K562 (cell line): Measurements from ENCODE around the gene BAHD1. TPM values are rescaled to one million over a fixed set of nuclear protein-coding genes. Genes with fewer than 3 reads are reported as not detected.

ENCODE experiments used
- ATAC-seq: fragments of 200-7000 bp; cut with Tn5 transposase; 3 replicates; pipeline ENCODE4 v1.9.1; 2020; ENCODE audit warnings: moderate library complexity
- BruUV-seq: library from RNA; stranded (reverse); fragments of 400-500 nt; replicated peaks from 2 replicates; lab custom pipeline; 2021; lab: Mats Ljungman, UMichigan
- CTCF ChIA-PET: fragments of 300-600 bp; formaldehyde crosslinking; extraction: SDS; loops from one replicate; lab custom pipeline; 2021; ENCODE audit warnings: low intra/inter-chr PET ratio; lab: Yijun Ruan, JAX
- POLR2A ChIA-PET: fragments of 300-600, 350-650 bp; sonication (Branson Sonifier 250); formaldehyde crosslinking; extraction: SDS; loops from one replicate; lab custom pipeline; 2021; ENCODE audit warnings: antibody characterized with exemption, inconsistent platforms; lab: Yijun Ruan, JAX
- DNase-seq, 4 experiments: peaks; one replicate each; pipeline versions ENCODE4 v3.0.0 to v3.0.0-alpha.2; 2011 to 2018; ENCODE audit warnings: low spot score in 3 of 4, mixed read lengths in 3 of 4; ENCODE audit errors: extremely low read depth in 1 of 4
- FAIRE-seq: peaks from 2 replicates; lab custom pipeline; 2011; peaks lifted over from hg19 to GRCh38; lab: Jason Lieb, UNC
- H2AFZ ChIP-seq: 2 replicates; pipeline ENCODE4 v1.6.0; 2011; ENCODE audit warnings: low read depth, low read length, control low read depth, inconsistent platforms
- H3K27ac ChIP-seq: fragments of 200-600 bp; 3 replicates; pipeline ENCODE4 v1.8.0; 2011; ENCODE audit warnings: low read depth, mild to moderate bottlenecking, control low read depth, inconsistent platforms, low read length, moderate library complexity, mixed read lengths; ENCODE audit errors: extremely low read depth
- H3K27me3 ChIP-seq, 2 experiments: fragments of 300-600 bp in 1 of 2; 2 replicates in 1 of 2; 3 replicates in 1 of 2; pipeline versions ENCODE4 v1.6.0 to v1.8.0; 2011; ENCODE audit warnings: inconsistent platforms in 2 of 2, low read length in 2 of 2, mild to moderate bottlenecking in 1 of 2, mixed read lengths in 1 of 2, moderate library complexity in 1 of 2; ENCODE audit not compliant: control insufficient read depth in 2 of 2, insufficient read depth in 2 of 2
- H3K36me3 ChIP-seq: fragments of 300-600 bp; 3 replicates; pipeline ENCODE4 v1.8.0; 2011; ENCODE audit warnings: mild to moderate bottlenecking, low read length, inconsistent platforms; ENCODE audit not compliant: control insufficient read depth, insufficient read depth
- H3K4me1 ChIP-seq, 2 experiments: fragments of 200-600 bp in 1 of 2; replicated peaks in 1 of 2; 2 replicates in 1 of 2; 3 replicates in 1 of 2; pipeline versions ENCODE4 v1.5.1 to v1.8.0; 2011; ENCODE audit warnings: inconsistent platforms in 2 of 2, low read length in 2 of 2, mild to moderate bottlenecking in 1 of 2, mixed read lengths in 1 of 2, moderate library complexity in 1 of 2; ENCODE audit not compliant: control insufficient read depth in 2 of 2, insufficient read depth in 2 of 2
- H3K4me2 ChIP-seq: 2 replicates; pipeline ENCODE4 v1.6.1; 2011; ENCODE audit warnings: low read length, control low read depth, inconsistent platforms, mixed read lengths; ENCODE audit not compliant: insufficient read depth
- H3K4me3 ChIP-seq: fragments of 200-600 bp; sonication (generic), shearing (Covaris generic); 2 replicates; pipeline ENCODE4 v1.5.1; 2016; ENCODE audit warnings: control low read depth, inconsistent platforms
- H3K79me2 ChIP-seq: fragments of 200-600 bp; 3 replicates; pipeline ENCODE4 v1.8.0; 2011; ENCODE audit warnings: low read length, inconsistent platforms; ENCODE audit not compliant: control insufficient read depth, insufficient read depth
- H3K9ac ChIP-seq, 2 experiments: 2 replicates each; pipeline versions ENCODE4 v1.6.0 to v1.6.1; 2011; ENCODE audit warnings: low read depth in 2 of 2, low read length in 2 of 2, control low read depth in 1 of 2, inconsistent platforms in 1 of 2, mild to moderate bottlenecking in 1 of 2, mixed read lengths in 1 of 2; ENCODE audit not compliant: insufficient read depth in 1 of 2
- H3K9me1 ChIP-seq: one replicate; pipeline ENCODE4 v1.6.0; 2011; ENCODE audit warnings: inconsistent platforms, mild to moderate bottlenecking, low read length, moderate library complexity; ENCODE audit not compliant: control insufficient read depth, insufficient read depth
- H3K9me3 ChIP-seq: replicated peaks from 2 replicates; pipeline ENCODE4 v1.5.1; 2011; ENCODE audit warnings: low read depth, low read length, inconsistent platforms; ENCODE audit not compliant: control insufficient read depth, insufficient read depth
- H4K20me1 ChIP-seq: replicated peaks from 2 replicates; pipeline ENCODE4 v1.6.1; 2011; ENCODE audit warnings: low read length, inconsistent platforms, mixed read lengths; ENCODE audit not compliant: control insufficient read depth, insufficient read depth
- GTF2E2 ChIP-seq: fragments of 200-800 bp; sonication (Bioruptor generic); IDR thresholded peaks from 2 replicates; pipeline ENCODE4 v1.6.1; 2016; ENCODE audit warnings: missing genetic modification characterization, missing compliant biosample characterization
- NFRKB ChIP-seq: fragments of 450-650 bp; IDR thresholded peaks from 2 replicates; pipeline ENCODE4 v1.6.1; 2016; ENCODE audit warnings: low read depth
- TAF1 ChIP-seq: IDR thresholded peaks from 2 replicates; pipeline ENCODE4 v1.6.1; 2011; ENCODE audit warnings: mild to moderate bottlenecking, low read length, moderate library complexity; ENCODE audit not compliant: insufficient read depth, control insufficient read depth, severe bottlenecking; ENCODE audit errors: extremely low read depth
- ZNF12 ChIP-seq: sonication (generic); formaldehyde crosslinking; IDR thresholded peaks from 2 replicates; pipeline ENCODE4 v1.4.0; 2020; ENCODE audit warnings: mild to moderate bottlenecking, missing genetic modification reagents
- WGBS: fragments of 100-300 bp; shearing (Covaris generic); methylation state at CpG from one replicate; pipeline ENCODE4 v1.1.6; 2016; ENCODE audit warnings: low coverage, mixed read lengths; ENCODE audit not compliant: insufficient coverage; ENCODE audit errors: missing lambda C conversion rate; 5-methylcytosine and 5-hydroxymethylcytosine counted together
- in situ Hi-C: fragments of 300-500 bp; cut with MboI; formaldehyde crosslinking; loops from 4 replicates; pipeline ENCODE4 v1.15.0; 2018; ENCODE audit warnings: inconsistent platforms, mixed read lengths
- intact Hi-C: fragments of 100-400 bp; cut with micrococcal nuclease; formaldehyde crosslinking; loops from 2 replicates; pipeline ENCODE4 v1.14.2; 2022
- polyA plus RNA-seq, 8 experiments: library from polyadenylated mRNA; depleted of rRNA in 4 of 8; stranded (reverse) in 5 of 8; unstranded in 3 of 8; fragments of >200 nt; fragmentation: Nextera tagmentation in 2 of 8; fragmentation: Illumina TruSeq in 1 of 8; extraction: Ambion mirVana in 2 of 8; extraction: Trizol in 1 of 8; gene quantifications; 2 replicates each; pipeline versions ENCODE4 v1.2.1 to v1.2.3, GENCODE V29; 2011 to 2014; ENCODE audit warnings: inconsistent platforms in 1 of 8, missing spikeins in 1 of 8
- total RNA-seq, 7 experiments: library from RNA; depleted of rRNA in 6 of 7; stranded (reverse); fragments of >200 nt in 6 of 7; fragmentation: Illumina TruSeq in 2 of 7; extraction: Trizol in 2 of 7; gene quantifications; 2 replicates each; pipeline versions ENCODE4 v1.2.1 to v1.2.3, GENCODE V29; 2011 to 2021; ENCODE audit warnings: low replicate concordance in 1 of 7
- TF ChIP-seq, protein P1 (sequence below): fragments of 450-650 bp; IDR thresholded peaks from 2 replicates; pipeline ENCODE4 v1.7.1; 2018; ENCODE audit warnings: mild to moderate bottlenecking, low read depth; ENCODE audit not compliant: partially characterized antibody
- TF ChIP-seq, protein P2 (sequence below), 2 experiments: fragments of 450-650 bp; IDR thresholded peaks; 2 replicates each; pipeline ENCODE4 v1.6.1; 2016

The BAHD1 gene
- total and polyA plus RNA-seq, 9 of the 15 experiments (the other 6 are each of a cell fraction or from before 2014, with no cell fraction given), result 0.55 to 38.5 (median 11.5) TPM

DNA sequence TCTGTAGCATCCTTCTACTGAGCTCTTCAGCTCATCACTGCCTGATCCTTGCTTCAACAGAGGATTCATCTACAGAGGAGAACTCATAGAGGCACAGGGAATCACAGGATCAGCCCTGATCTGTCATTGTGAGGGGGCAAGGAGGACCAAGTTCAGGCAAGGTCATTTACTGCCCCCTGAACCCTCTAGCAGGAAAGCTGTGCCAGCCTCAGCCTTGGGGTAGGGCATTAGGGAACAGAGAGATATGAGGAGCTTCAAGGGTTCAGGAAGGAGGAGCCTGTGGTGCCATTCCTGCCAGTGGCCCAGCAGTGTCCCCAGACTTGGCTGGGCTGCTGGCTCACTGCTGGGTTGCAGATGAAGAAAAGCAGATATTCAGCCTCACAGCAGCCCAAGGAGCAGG, 38.3 kb downstream of the BAHD1 start (continued):
- TF ChIP-seq, protein P1, sequence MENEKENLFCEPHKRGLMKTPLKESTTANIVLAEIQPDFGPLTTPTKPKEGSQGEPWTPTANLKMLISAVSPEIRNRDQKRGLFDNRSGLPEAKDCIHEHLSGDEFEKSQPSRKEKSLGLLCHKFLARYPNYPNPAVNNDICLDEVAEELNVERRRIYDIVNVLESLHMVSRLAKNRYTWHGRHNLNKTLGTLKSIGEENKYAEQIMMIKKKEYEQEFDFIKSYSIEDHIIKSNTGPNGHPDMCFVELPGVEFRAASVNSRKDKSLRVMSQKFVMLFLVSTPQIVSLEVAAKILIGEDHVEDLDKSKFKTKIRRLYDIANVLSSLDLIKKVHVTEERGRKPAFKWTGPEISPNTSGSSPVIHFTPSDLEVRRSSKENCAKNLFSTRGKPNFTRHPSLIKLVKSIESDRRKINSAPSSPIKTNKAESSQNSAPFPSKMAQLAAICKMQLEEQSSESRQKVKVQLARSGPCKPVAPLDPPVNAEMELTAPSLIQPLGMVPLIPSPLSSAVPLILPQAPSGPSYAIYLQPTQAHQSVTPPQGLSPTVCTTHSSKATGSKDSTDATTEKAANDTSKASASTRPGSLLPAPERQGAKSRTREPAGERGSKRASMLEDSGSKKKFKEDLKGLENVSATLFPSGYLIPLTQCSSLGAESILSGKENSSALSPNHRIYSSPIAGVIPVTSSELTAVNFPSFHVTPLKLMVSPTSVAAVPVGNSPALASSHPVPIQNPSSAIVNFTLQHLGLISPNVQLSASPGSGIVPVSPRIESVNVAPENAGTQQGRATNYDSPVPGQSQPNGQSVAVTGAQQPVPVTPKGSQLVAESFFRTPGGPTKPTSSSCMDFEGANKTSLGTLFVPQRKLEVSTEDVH, result no peak
- TF ChIP-seq, all 486 proteins: peak for 0

GRCh38 chr15:40481341-40482074, 40.8 kb downstream of the BAHD1 start:
- H3K9ac ChIP-seq, result no peak overlapping the region
- no peaks in the 10 kb centered on the region; a peak in 1 of 5 replicates for H3K27me3 ChIP-seq
- no peaks in the 10 kb centered on the region for H3K9me1 ChIP-seq
- no peak for FAIRE-seq
- no peak for DNase-seq
- intact Hi-C loops (no loop called here), in situ Hi-C loops (no loop called here)
- H3K27ac ChIP-seq, result no peak overlapping the region
- BruUV-seq, result no TSS peak
- no peaks in the 10 kb centered on the region for H3K36me3 ChIP-seq
- no peaks in the 10 kb centered on the region; the same call in 1 of the 2 replicates for H3K9me3 ChIP-seq
- H3K79me2 ChIP-seq, result no peaks in the 10 kb centered on the region
- H4K20me1 ChIP-seq, result no peaks in the 10 kb centered on the region
- H3K4me1 ChIP-seq, result peaks cover 0 to 3% of the 10 kb centered on the region in 2 experiments; a peak in 2 of 5 replicates
- TF ChIP-seq NFRKB, result no peak
- TF ChIP-seq ZNF12 (CRISPR knock-in tag), result no peak
- no peak for TF ChIP-seq TAF1
- TF ChIP-seq, protein P2, sequence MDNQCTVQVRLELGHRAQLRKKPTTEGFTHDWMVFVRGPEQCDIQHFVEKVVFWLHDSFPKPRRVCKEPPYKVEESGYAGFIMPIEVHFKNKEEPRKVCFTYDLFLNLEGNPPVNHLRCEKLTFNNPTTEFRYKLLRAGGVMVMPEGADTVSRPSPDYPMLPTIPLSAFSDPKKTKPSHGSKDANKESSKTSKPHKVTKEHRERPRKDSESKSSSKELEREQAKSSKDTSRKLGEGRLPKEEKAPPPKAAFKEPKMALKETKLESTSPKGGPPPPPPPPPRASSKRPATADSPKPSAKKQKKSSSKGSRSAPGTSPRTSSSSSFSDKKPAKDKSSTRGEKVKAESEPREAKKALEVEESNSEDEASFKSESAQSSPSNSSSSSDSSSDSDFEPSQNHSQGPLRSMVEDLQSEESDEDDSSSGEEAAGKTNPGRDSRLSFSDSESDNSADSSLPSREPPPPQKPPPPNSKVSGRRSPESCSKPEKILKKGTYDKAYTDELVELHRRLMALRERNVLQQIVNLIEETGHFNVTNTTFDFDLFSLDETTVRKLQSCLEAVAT (IDR thresholded peaks at IDR 0.05), result no peak
- TF ChIP-seq GTF2E2 (tag), result no peak
- peak overlapping the region; percentile 21; the same call in 1 of the 2 replicates for H2AFZ ChIP-seq
- POLR2A ChIA-PET, result interaction anchor here (1.1 to 1.6 kb wide), 3 partner anchors 12 to 16 kb away, joined by 3 to 5 read pairs (median 4); no protein-coding TSS in a partner anchor
- no peak for ATAC-seq
- no peak overlapping the region for H3K4me3 ChIP-seq
- CTCF ChIA-PET, result no interaction called here
- no peak overlapping the region for H3K4me2 ChIP-seq
- WGBS, result 38% methylated on average over 1 of the region's 1 CpG
